ENCODE results near the gene MRPS14.

DNA sequence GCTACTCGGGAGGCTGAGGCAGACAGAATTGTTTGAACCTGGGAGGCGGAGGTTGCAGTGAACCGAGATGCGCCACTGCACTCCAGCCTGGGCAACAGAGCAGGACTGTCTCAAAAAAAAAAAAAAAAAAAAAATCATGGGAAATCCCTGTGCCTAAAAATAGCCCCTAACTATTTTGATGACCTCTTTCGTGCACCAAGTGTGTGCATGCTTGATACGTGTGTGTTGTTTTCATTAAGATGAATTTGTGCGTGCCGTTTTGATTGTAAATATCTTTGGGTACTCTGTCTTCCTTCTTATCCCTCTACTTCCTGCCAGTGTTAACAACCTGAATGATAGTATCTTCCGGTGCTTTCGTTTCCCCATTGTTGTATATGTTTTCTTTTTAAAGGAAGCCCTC, 13.7 kb downstream of the MRPS14 start:
- no peak for TF ChIP-seq CTCF (conservative IDR thresholded peaks at IDR 0.05; ENCODE audit: low read length)
- no peak for TF ChIP-seq EZH2phosphoT487 (IDR thresholded peaks at IDR 0.05; ENCODE audit: borderline replicate concordance, low read depth, low read length)

Data from OCI-LY7 (cell line).